ENCODE measurements around the gene CFAP99. TPM values are rescaled to one million over a fixed set of nuclear protein-coding genes. Genes with fewer than 3 reads are reported as not detected.

Gene CFAP99
- total and polyA plus RNA-seq, 2 donors (not counting 1 experiment from before 2014, with no cell fraction given), result not detected

GRCh38 chr4:2485956-2486355 is 67.2 kb downstream of the CFAP99 start:
- Histone ChIP-seq H3K9me3 (ENCODE audit: control extremely low read depth in 1 of 3, control insufficient read depth in 2 of 3, insufficient read depth in 1 of 3, low read length in 2 of 3) (no peaks in the 10 kb centered on the region), H3K9ac (ENCODE audit: low read length) (peak overlapping the region; percentile 36), H3K27me3 (replicated peaks in 1 of 4; ENCODE audit: control extremely low read depth in 1 of 4, control insufficient read depth in 3 of 4, insufficient read depth in 4 of 4, low read length in 3 of 4) (no peaks in the 10 kb centered on the region), H4K20me1 (ENCODE audit: control insufficient read depth, insufficient read depth, low read length, poor library complexity, severe bottlenecking) (peaks cover 97% of the 10 kb centered on the region), H3K4me1 (ENCODE audit: control insufficient read depth in 2 of 2, insufficient read depth in 2 of 2, low read length in 2 of 2) (peaks cover 70 to 83% of the 10 kb centered on the region in 2 donors), H3K79me2 (ENCODE audit: control insufficient read depth, insufficient read depth, low read length) (peaks cover 96% of the 10 kb centered on the region), H3K36me3 (replicated peaks in 1 of 2; ENCODE audit: control extremely low read depth in 1 of 2, control insufficient read depth in 1 of 2, extremely low read depth in 1 of 2, insufficient read depth in 2 of 2, low read length in 1 of 2) (peaks cover 0 to 30% of the 10 kb centered on the region in 2 experiments), H2AFZ (ENCODE audit: insufficient read depth, low read depth, low read length, poor library complexity, severe bottlenecking) (no peak overlapping the region), H3K4me3 (ENCODE audit: control extremely low read depth in 1 of 5, extremely low read depth in 1 of 5, insufficient read depth in 1 of 5, low read depth in 2 of 5, low read length in 4 of 5) (peak overlapping the region in 1 of 5 experiments; percentile 13), H3K27ac (ENCODE audit: low read length in 2 of 2) (peak overlapping the region; percentile 76 to 89), H3K4me2 (replicated peaks; ENCODE audit: low read depth, low read length, poor library complexity, severe bottlenecking) (peak overlapping the region; percentile 74)
- TF ChIP-seq EZH2 (IDR thresholded peaks at IDR 0.05; ENCODE audit: borderline replicate concordance, insufficient read depth, low read depth, low read length, poor library complexity, severe bottlenecking) (no peak), CTCF (IDR thresholded peaks at IDR 0.05) (no peak)
- POLR2A ChIA-PET, result interaction anchor here (1.0 to 1.6 kb wide), 2 partner anchors 9 to 17 kb away, joined by 3 to 19 read pairs; partner anchors contain the start of gene RNF4
- Mint-ChIP-seq H3K4me1 (peaks cover 83% of the 10 kb centered on the region), H3K9me3 (ENCODE audit: insufficient read depth) (no peaks in the 10 kb centered on the region), H3K27me3 (no peaks in the 10 kb centered on the region), H3K4me3 (peak overlapping the region; percentile 72), H3K27ac (peak overlapping the region; percentile 85)
- WGBS (ENCODE audit: insufficient coverage), result 92% methylated on average over 3 of the region's 4 CpGs
- CTCF ChIA-PET, result interaction anchor here (1.1 to 5.3 kb wide), 9 partner anchors 10 to 278 kb away, joined by 3 to 29 read pairs (median 3); partner anchors contain the start of genes CFAP99, FAM193A and RNF4
- DNase-seq, result peak; percentile 28
- intact Hi-C loops (cut with micrococcal nuclease), result loop anchor here (1.0 to 10.0 kb wide), 5 partner anchors 12 to 449 kb away; partner anchors contain the start of genes ADD1, FAM193A and RNF4
- no peak for ATAC-seq (ENCODE audit: low read depth)

GRCh38 chr4:2486981-2487380 is 68.2 kb downstream of the CFAP99 start:
- peak overlapping the region; percentile 36 for H3K9ac ChIP-seq (ENCODE audit: low read length)
- H4K20me1 ChIP-seq (ENCODE audit: control insufficient read depth, insufficient read depth, low read length, poor library complexity, severe bottlenecking), result peaks cover 97% of the 10 kb centered on the region
- Mint-ChIP-seq H3K27ac (peak overlapping the region; percentile 85), H3K4me1 (peaks cover 75% of the 10 kb centered on the region), H3K9me3 (ENCODE audit: insufficient read depth) (no peaks in the 10 kb centered on the region), H3K27me3 (no peaks in the 10 kb centered on the region), H3K4me3 (peak overlapping the region; percentile 72)
- ChIA-PET CTCF (interaction anchor here (1.0 to 5.3 kb wide), 5 partner anchors 9 to 267 kb away, joined by 3 to 29 read pairs (median 3); partner anchors contain the start of gene RNF4), POLR2A (no interaction called here)
- no peak for DNase-seq
- no peak for ATAC-seq (ENCODE audit: low read depth)
- TF ChIP-seq EZH2 (IDR thresholded peaks at IDR 0.05; ENCODE audit: borderline replicate concordance, insufficient read depth, low read depth, low read length, poor library complexity, severe bottlenecking), result no peak
- TF ChIP-seq CTCF (IDR thresholded peaks at IDR 0.05), result no peak
- H3K36me3 ChIP-seq (replicated peaks in 1 of 2; ENCODE audit: control extremely low read depth in 1 of 2, control insufficient read depth in 1 of 2, extremely low read depth in 1 of 2, insufficient read depth in 2 of 2, low read length in 1 of 2), result peaks cover 0 to 30% of the 10 kb centered on the region in 2 experiments
- no peak overlapping the region for H2AFZ ChIP-seq (ENCODE audit: insufficient read depth, low read depth, low read length, poor library complexity, severe bottlenecking)
- intact Hi-C loops (cut with micrococcal nuclease), result loop anchor here (10.0 kb wide), 2 partner anchors 358 to 448 kb away; partner anchors contain the start of gene ADD1
- no peaks in the 10 kb centered on the region for H3K9me3 ChIP-seq (ENCODE audit: control extremely low read depth in 1 of 3, control insufficient read depth in 2 of 3, insufficient read depth in 1 of 3, low read length in 2 of 3)
- H3K4me1 ChIP-seq (ENCODE audit: control insufficient read depth in 2 of 2, insufficient read depth in 2 of 2, low read length in 2 of 2), result peaks cover 60 to 73% of the 10 kb centered on the region in 2 donors
- 92% methylated on average over 4 of the region's 6 CpGs for WGBS (ENCODE audit: insufficient coverage)
- H3K27me3 ChIP-seq (replicated peaks in 1 of 4; ENCODE audit: control extremely low read depth in 1 of 4, control insufficient read depth in 3 of 4, insufficient read depth in 4 of 4, low read length in 3 of 4), result no peaks in the 10 kb centered on the region
- peak overlapping the region; percentile 76 to 89 for H3K27ac ChIP-seq (ENCODE audit: low read length in 2 of 2)
- peaks cover 96% of the 10 kb centered on the region for H3K79me2 ChIP-seq (ENCODE audit: control insufficient read depth, insufficient read depth, low read length)
- H3K4me2 ChIP-seq (replicated peaks; ENCODE audit: low read depth, low read length, poor library complexity, severe bottlenecking), result peak overlapping the region; percentile 74
- H3K4me3 ChIP-seq (ENCODE audit: control extremely low read depth in 1 of 5, extremely low read depth in 1 of 5, insufficient read depth in 1 of 5, low read depth in 2 of 5, low read length in 4 of 5), result peak overlapping the region in 2 of 5 experiments; percentile 3 to 37

Measured in B cell (primary cell).